HepG2 (cell line): ENCODE measurements around the gene PML. TPM values are rescaled to one million over a fixed set of nuclear protein-coding genes. Genes with fewer than 3 reads are reported as not detected.

Experiments
- ARHGAP35 ChIP-seq: sonication (generic); formaldehyde crosslinking; IDR thresholded peaks from 2 replicates; pipeline ENCODE4 v1.9.0; 2022; ENCODE audit warnings: mild to moderate bottlenecking, inconsistent platforms, moderate library complexity, missing genetic modification reagents, borderline replicate concordance
- ELF3 ChIP-seq: IDR thresholded peaks from 2 replicates; pipeline ENCODE4 v1.6.1; 2016; ENCODE audit warnings: missing genetic modification reagents, missing compliant biosample characterization
- KAT8 ChIP-seq: IDR thresholded peaks from 2 replicates; pipeline ENCODE4 v1.6.1; 2016; ENCODE audit warnings: missing genetic modification reagents, missing compliant biosample characterization
- MEIS2 ChIP-seq: sonication (generic); formaldehyde crosslinking; IDR thresholded peaks from 2 replicates; pipeline ENCODE4 v1.9.0; 2021; ENCODE audit warnings: mild to moderate bottlenecking, missing genetic modification reagents
- MIER3 ChIP-seq: IDR thresholded peaks from 2 replicates; pipeline ENCODE4 v1.6.1; 2016; ENCODE audit warnings: missing compliant biosample characterization, borderline replicate concordance
- U2AF1 ChIP-seq: fragments of 200-400 bp; formaldehyde crosslinking; optimal IDR thresholded peaks from 2 replicates; pipeline ENCODE3; 2017; ENCODE audit warnings: mild to moderate bottlenecking, low read depth, low read length
- ZNF121 ChIP-seq: sonication (generic); formaldehyde crosslinking; IDR thresholded peaks from 2 replicates; pipeline ENCODE4 v1.5.0; 2020; ENCODE audit warnings: mild to moderate bottlenecking, missing genetic modification reagents
- ZNF230 ChIP-seq: sonication (generic); formaldehyde crosslinking; IDR thresholded peaks from 2 replicates; pipeline ENCODE4 v1.4.0; 2020; ENCODE audit warnings: mild to moderate bottlenecking, missing genetic modification reagents
- ZNF660 ChIP-seq: sonication (generic); formaldehyde crosslinking; IDR thresholded peaks from 2 replicates; pipeline ENCODE4 v1.5.1; 2020; ENCODE audit warnings: mild to moderate bottlenecking, low read depth, missing genetic modification reagents, borderline replicate concordance
- ZNF761 ChIP-seq: sonication (generic); formaldehyde crosslinking; conservative IDR thresholded peaks from 2 replicates; pipeline ENCODE4 v1.4.0; 2020; ENCODE audit warnings: mild to moderate bottlenecking, missing genetic modification reagents
- ZNF775 ChIP-seq: sonication (generic); formaldehyde crosslinking; IDR thresholded peaks from 2 replicates; pipeline ENCODE4 v1.4.0; 2020; ENCODE audit warnings: missing genetic modification reagents, mild to moderate bottlenecking, moderate library complexity, borderline replicate concordance
- ZNF841 ChIP-seq: sonication (generic); formaldehyde crosslinking; IDR thresholded peaks from 2 replicates; pipeline ENCODE4 v1.8.1; 2023; ENCODE audit warnings: missing genetic modification reagents, borderline replicate concordance
- ZSCAN9 ChIP-seq: IDR thresholded peaks from 2 replicates; pipeline ENCODE4 v1.6.1; 2016; ENCODE audit warnings: borderline replicate concordance
- polyA plus RNA-seq, 8 experiments: library from polyadenylated mRNA; depleted of rRNA in 3 of 8; stranded (reverse) in 7 of 8; unstranded in 1 of 8; fragments of >200 nt; fragmentation: Illumina TruSeq in 4 of 8; extraction: Trizol in 4 of 8; gene quantifications; 2 replicates each; pipeline versions ENCODE4 v1.2.1 to v1.2.3, GENCODE V29; 2011 to 2016; ENCODE audit warnings: low read depth in 4 of 8, missing spikeins in 1 of 8, mixed read lengths in 1 of 8; ENCODE audit not compliant: insufficient read depth in 1 of 8
- total RNA-seq, 5 experiments: library from RNA; depleted of rRNA; stranded (reverse); fragments of >200 nt; fragmentation: Illumina TruSeq; extraction: Trizol; gene quantifications; 2 replicates each; pipeline ENCODE4 v1.2.3, GENCODE V29; 2016; ENCODE audit warnings: low read depth in 1 of 5
- TF ChIP-seq, protein P1 (sequence below), 2 experiments: sonication (generic) in 1 of 2; formaldehyde crosslinking in 1 of 2; IDR thresholded peaks; 2 replicates each; pipeline versions ENCODE4 v1.6.1 to v1.9.0; 2014 to 2022; ENCODE audit warnings: antibody characterized with exemption in 1 of 2, borderline replicate concordance in 1 of 2, inconsistent platforms in 1 of 2, low read depth in 1 of 2, missing genetic modification reagents in 1 of 2
- TF ChIP-seq, protein P2 (sequence below): IDR thresholded peaks from 2 replicates; pipeline ENCODE4 v1.6.1; 2012; ENCODE audit warnings: inconsistent platforms
- TF ChIP-seq, protein P3 (sequence below): sonication (generic); formaldehyde crosslinking; IDR thresholded peaks from 2 replicates; pipeline ENCODE4 v1.4.0; 2020; ENCODE audit warnings: missing genetic modification reagents
- TF ChIP-seq, protein P4 (sequence below): sonication (generic); formaldehyde crosslinking; IDR thresholded peaks from 2 replicates; pipeline ENCODE4 v1.5.0; 2020; ENCODE audit warnings: missing genetic modification reagents, mild to moderate bottlenecking, borderline replicate concordance
- TF ChIP-seq, protein P5 (sequence below): sonication (generic); formaldehyde crosslinking; IDR thresholded peaks from 2 replicates; pipeline ENCODE4 v1.5.1; 2020; ENCODE audit warnings: missing genetic modification reagents, mild to moderate bottlenecking, borderline replicate concordance

The PML gene
- total and polyA plus RNA-seq, 2 of the 13 experiments (the other 11 are each of a cell fraction or from before 2014, with no cell fraction given) = 2.9 to 3.9 TPM

DNA sequence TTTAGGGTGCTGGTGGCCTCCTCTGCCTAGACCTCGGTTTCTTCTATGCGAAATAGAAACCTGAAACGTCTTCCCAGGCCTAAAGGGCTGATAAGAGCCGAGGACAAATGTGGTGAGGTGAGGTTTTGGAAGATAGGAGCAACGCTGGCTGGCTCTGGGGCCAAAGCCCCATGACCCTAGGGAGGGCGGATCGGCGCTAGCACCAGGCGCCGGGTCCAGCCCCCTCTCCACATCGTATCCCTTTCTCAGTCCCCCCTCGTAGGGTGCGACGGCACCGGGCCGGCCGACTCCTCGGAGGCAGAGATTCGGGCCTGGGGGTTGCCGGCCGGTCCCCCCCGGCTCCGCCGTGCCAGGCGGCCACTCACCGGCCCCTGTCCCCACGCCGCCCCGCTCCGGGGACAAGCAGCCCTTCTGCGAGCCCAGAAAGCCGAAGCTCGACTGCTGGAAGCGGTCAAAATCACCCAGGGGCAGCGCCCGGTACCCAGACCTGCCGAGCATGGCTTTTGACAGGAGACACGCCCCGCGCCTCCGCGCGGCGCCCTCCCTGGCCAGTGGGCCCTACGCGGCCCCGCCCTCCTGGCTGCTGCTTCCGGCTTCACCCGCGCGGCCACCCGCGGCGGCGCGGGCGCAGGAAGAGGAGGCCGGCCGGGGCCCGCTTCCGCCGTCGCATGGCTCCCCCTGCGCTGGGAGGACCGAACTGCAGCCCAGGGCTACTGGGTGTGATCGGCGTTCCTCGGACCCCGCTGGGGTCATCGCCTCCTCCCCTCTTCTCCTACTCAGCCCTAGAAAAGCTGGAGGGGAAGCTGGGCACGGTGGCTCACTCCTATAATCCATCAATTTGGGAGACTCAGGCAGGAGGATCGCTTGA is 2.6 kb upstream of the PML start, which contains the start of gene STOML1 (continued):
- TF ChIP-seq, protein P1, sequence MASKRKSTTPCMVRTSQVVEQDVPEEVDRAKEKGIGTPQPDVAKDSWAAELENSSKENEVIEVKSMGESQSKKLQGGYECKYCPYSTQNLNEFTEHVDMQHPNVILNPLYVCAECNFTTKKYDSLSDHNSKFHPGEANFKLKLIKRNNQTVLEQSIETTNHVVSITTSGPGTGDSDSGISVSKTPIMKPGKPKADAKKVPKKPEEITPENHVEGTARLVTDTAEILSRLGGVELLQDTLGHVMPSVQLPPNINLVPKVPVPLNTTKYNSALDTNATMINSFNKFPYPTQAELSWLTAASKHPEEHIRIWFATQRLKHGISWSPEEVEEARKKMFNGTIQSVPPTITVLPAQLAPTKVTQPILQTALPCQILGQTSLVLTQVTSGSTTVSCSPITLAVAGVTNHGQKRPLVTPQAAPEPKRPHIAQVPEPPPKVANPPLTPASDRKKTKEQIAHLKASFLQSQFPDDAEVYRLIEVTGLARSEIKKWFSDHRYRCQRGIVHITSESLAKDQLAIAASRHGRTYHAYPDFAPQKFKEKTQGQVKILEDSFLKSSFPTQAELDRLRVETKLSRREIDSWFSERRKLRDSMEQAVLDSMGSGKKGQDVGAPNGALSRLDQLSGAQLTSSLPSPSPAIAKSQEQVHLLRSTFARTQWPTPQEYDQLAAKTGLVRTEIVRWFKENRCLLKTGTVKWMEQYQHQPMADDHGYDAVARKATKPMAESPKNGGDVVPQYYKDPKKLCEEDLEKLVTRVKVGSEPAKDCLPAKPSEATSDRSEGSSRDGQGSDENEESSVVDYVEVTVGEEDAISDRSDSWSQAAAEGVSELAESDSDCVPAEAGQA (IDR thresholded peaks at IDR 0.05; ENCODE audit: low read depth) = peak; percentile 69
- TF ChIP-seq, protein P1 (CRISPR knock-in tag; IDR thresholded peaks at IDR 0.05; ENCODE audit: borderline replicate concordance) = no peak
- no peak for TF ChIP-seq ARHGAP35 (CRISPR knock-in tag)
- TF ChIP-seq KAT8 (CRISPR knock-in tag) = peak; percentile 87
- TF ChIP-seq ZNF121 = no peak
- no peak for TF ChIP-seq ZNF841 (CRISPR knock-in tag)
- TF ChIP-seq ZNF761 (CRISPR knock-in tag) = no peak
- TF ChIP-seq, protein P2, sequence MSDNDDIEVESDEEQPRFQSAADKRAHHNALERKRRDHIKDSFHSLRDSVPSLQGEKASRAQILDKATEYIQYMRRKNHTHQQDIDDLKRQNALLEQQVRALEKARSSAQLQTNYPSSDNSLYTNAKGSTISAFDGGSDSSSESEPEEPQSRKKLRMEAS = peak; percentile 81
- TF ChIP-seq MIER3 (CRISPR knock-in tag) = no peak
- TF ChIP-seq, protein P3, sequence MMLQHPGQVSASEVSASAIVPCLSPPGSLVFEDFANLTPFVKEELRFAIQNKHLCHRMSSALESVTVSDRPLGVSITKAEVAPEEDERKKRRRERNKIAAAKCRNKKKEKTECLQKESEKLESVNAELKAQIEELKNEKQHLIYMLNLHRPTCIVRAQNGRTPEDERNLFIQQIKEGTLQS (CRISPR knock-in tag) = no peak
- no peak for TF ChIP-seq ZNF230 (CRISPR knock-in tag)
- 0 out of 2 replicates have a peak, but pooled peaks have one; percentile 42 for TF ChIP-seq MEIS2 (CRISPR knock-in tag)
- TF ChIP-seq U2AF1 = no peak
- TF ChIP-seq ZSCAN9 = no peak
- no peak for TF ChIP-seq ZNF775 (CRISPR knock-in tag)
- no peak for TF ChIP-seq ZNF660 (CRISPR knock-in tag)
- peak; percentile 86 for TF ChIP-seq ELF3 (CRISPR knock-in tag)
- TF ChIP-seq, protein P4, sequence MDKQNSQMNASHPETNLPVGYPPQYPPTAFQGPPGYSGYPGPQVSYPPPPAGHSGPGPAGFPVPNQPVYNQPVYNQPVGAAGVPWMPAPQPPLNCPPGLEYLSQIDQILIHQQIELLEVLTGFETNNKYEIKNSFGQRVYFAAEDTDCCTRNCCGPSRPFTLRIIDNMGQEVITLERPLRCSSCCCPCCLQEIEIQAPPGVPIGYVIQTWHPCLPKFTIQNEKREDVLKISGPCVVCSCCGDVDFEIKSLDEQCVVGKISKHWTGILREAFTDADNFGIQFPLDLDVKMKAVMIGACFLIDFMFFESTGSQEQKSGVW (CRISPR knock-in tag) = no peak
- TF ChIP-seq, protein P5, sequence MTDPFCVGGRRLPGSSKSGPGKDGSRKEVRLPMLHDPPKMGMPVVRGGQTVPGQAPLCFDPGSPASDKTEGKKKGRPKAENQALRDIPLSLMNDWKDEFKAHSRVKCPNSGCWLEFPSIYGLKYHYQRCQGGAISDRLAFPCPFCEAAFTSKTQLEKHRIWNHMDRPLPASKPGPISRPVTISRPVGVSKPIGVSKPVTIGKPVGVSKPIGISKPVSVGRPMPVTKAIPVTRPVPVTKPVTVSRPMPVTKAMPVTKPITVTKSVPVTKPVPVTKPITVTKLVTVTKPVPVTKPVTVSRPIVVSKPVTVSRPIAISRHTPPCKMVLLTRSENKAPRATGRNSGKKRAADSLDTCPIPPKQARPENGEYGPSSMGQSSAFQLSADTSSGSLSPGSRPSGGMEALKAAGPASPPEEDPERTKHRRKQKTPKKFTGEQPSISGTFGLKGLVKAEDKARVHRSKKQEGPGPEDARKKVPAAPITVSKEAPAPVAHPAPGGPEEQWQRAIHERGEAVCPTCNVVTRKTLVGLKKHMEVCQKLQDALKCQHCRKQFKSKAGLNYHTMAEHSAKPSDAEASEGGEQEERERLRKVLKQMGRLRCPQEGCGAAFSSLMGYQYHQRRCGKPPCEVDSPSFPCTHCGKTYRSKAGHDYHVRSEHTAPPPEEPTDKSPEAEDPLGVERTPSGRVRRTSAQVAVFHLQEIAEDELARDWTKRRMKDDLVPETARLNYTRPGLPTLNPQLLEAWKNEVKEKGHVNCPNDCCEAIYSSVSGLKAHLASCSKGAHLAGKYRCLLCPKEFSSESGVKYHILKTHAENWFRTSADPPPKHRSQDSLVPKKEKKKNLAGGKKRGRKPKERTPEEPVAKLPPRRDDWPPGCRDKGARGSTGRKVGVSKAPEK (CRISPR knock-in tag) = no peak
